ENCODE data around the gene EFCAB14.
"Not testable (repeated sequence)": the region's sequence is repeated elsewhere in the genome, so short reads cannot be mapped to it uniquely, and the experiment has no call there.

EFCAB14 gene

GRCh38 chr1:46652321-46653100 is 66.4 kb downstream of the EFCAB14 start:
- DNase-seq (ENCODE audit: extremely low read depth, low read depth): no peak
- TF ChIP-seq, protein P1, sequence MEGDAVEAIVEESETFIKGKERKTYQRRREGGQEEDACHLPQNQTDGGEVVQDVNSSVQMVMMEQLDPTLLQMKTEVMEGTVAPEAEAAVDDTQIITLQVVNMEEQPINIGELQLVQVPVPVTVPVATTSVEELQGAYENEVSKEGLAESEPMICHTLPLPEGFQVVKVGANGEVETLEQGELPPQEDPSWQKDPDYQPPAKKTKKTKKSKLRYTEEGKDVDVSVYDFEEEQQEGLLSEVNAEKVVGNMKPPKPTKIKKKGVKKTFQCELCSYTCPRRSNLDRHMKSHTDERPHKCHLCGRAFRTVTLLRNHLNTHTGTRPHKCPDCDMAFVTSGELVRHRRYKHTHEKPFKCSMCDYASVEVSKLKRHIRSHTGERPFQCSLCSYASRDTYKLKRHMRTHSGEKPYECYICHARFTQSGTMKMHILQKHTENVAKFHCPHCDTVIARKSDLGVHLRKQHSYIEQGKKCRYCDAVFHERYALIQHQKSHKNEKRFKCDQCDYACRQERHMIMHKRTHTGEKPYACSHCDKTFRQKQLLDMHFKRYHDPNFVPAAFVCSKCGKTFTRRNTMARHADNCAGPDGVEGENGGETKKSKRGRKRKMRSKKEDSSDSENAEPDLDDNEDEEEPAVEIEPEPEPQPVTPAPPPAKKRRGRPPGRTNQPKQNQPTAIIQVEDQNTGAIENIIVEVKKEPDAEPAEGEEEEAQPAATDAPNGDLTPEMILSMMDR (IDR thresholded peaks at IDR 0.05; ENCODE audit: low read depth, low read length): no peak

- not testable (repeated sequence) for DNase-seq (ENCODE audit: extremely low read depth, low read depth)
These were observed 67.8 kb downstream of the EFCAB14 start for GRCh38 chr1:46651152-46651551.

GRCh38 chr1:46650491-46650890 is 68.4 kb downstream of the EFCAB14 start:
- TF ChIP-seq, protein P1 (IDR thresholded peaks at IDR 0.05; ENCODE audit: low read depth, low read length): no peak
- DNase-seq (ENCODE audit: extremely low read depth, low read depth): no peak

DNA sequence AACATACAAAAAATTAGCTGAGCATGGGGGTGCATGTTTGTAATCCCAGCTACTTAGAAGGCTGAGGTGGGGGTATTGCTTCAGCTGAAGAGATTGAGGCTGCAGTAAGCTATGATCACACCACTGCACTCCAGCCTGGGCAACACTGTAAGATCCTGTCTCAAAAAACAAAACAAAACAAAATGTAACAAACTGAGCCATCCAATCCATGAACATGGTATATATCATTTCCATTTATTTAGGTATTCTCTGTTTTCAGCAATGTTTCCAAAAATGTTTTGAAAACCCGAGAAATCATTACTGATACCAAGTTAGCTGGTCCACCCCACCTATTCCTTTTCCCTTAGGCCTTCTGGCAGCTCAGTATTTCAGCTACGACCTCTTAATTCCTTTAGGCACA is 69.2 kb downstream of the EFCAB14 start:
- TF ChIP-seq, protein P1 (IDR thresholded peaks at IDR 0.05; ENCODE audit: low read depth, low read length): no peak
- no peak for DNase-seq (ENCODE audit: extremely low read depth, low read depth)

- DNase-seq (ENCODE audit: extremely low read depth, low read depth): no peak
- TF ChIP-seq, protein P1 (IDR thresholded peaks at IDR 0.05; ENCODE audit: low read depth, low read length): no peak
These were observed 71.3 kb downstream of the EFCAB14 start for GRCh38 chr1:46647611-46648010.

DNA sequence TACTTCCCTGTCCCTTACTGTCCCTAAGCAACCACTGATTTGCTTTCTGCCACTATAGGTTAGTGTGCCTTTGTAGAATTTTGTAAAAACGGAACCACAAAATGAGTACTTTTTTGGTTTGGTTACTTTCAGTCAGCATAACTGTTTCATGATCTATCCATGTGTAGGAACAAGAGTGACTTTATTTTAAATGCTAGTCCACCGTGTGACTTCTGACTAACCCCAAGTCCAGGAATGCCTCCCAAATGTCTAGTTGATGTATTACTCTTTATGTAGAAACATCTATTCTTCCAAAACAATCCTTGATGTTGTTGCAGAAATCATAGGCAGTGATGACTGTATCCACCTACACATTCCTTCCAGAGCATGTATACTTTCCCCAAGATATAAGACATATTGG is 72.1 kb downstream of the EFCAB14 start:
- TF ChIP-seq, protein P1 (IDR thresholded peaks at IDR 0.05; ENCODE audit: low read depth, low read length): no peak
- no peak for DNase-seq (ENCODE audit: extremely low read depth, low read depth)

- no peak for DNase-seq (ENCODE audit: extremely low read depth, low read depth)
- TF ChIP-seq, protein P1 (IDR thresholded peaks at IDR 0.05; ENCODE audit: low read depth, low read length): no peak
These were observed 72.6 kb downstream of the EFCAB14 start for GRCh38 chr1:46646331-46646730.

DNA sequence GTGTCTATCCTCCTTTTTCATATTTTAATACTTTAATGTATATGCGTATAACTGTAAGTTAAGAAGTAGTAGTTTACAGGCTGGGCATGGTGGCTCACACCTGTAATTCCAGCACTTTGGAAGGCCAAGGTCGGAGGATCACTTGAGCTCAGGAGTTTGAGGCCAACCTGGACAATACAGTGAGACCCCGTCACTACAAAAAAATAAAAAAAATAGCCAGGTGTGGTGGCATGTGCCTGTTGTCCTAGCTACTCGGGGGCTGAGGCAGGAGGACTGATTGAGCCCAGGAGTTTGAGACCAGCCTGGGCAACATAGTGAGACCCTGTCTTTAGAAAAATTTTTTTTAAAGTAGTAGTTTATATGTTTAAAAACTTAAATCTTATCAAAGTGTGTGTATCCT is 73.1 kb downstream of the EFCAB14 start:
- DNase-seq (ENCODE audit: extremely low read depth, low read depth): no peak
- TF ChIP-seq, protein P1 (IDR thresholded peaks at IDR 0.05; ENCODE audit: low read depth, low read length): no peak

Measured in AG09319 (cell line).